Stimulated activated CD8-positive, alpha-beta memory T cell treated with anti-CD3 and anti-CD28 coated beads, Interleukin-4, amount 100 ng/mL, for 24 hours (primary cell): ENCODE data around the gene ARHGAP6.

Source experiments
- DNase-seq: peaks from one replicate; pipeline ENCODE4 v3.0.0-alpha.2; 2020; ENCODE audit warnings: low read depth

Gene ARHGAP6, protein sequence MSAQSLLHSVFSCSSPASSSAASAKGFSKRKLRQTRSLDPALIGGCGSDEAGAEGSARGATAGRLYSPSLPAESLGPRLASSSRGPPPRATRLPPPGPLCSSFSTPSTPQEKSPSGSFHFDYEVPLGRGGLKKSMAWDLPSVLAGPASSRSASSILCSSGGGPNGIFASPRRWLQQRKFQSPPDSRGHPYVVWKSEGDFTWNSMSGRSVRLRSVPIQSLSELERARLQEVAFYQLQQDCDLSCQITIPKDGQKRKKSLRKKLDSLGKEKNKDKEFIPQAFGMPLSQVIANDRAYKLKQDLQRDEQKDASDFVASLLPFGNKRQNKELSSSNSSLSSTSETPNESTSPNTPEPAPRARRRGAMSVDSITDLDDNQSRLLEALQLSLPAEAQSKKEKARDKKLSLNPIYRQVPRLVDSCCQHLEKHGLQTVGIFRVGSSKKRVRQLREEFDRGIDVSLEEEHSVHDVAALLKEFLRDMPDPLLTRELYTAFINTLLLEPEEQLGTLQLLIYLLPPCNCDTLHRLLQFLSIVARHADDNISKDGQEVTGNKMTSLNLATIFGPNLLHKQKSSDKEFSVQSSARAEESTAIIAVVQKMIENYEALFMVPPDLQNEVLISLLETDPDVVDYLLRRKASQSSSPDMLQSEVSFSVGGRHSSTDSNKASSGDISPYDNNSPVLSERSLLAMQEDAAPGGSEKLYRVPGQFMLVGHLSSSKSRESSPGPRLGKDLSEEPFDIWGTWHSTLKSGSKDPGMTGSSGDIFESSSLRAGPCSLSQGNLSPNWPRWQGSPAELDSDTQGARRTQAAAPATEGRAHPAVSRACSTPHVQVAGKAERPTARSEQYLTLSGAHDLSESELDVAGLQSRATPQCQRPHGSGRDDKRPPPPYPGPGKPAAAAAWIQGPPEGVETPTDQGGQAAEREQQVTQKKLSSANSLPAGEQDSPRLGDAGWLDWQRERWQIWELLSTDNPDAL (N-terminal part only)

DNA sequence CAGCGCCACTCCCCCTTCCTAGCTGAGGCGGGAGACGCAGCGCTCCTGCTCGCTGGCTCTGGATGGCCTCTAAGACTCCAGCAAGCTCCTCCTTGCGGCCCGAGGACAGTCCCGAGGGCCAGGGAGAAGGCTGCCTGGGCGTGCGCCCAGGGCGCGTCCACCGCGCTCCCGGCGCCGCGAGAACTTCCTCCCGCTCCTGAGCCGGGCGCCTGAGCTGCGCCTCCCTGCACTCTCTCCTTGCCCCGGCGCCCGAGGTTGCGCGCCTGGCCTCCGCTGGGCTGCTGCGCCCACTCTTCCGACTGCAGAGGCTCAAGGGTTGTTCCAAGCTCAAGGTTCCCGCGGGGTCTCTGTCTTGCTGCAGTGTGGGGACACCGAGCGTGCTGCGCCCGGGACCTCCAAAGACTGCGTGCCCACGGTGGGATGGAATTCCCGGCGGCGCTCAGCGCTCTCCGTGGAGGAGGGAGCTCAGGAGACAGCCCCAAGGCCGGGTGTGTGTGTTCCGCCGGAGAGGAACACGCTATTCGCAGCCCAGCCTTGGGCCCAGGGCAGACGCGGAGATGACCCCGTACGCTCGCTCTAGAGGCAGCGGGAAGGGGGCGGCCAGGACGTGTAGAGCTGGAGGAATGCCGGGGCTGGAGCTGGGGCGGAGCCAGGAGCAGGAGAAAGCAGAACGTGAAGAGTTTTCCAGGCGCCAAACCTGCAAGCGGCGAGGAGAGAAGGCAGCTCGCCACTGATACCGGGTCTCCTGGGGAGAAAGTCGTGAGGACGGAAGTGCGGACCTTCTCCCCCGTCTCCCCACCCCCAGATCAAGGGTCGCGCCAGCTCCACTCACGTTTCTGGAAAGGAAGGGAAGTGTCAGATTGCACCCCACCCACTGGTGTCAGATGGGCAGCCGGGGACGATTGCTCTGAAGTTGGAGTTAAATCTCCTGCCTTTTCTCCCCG, at the start of gene ARHGAP6:
TSS of gene ARHGAP6 (minus strand) at position 753 of the 944 bp plus-strand sequence. CDS start 1,092 bp downstream, outside the sequence.
- no peak for DNase-seq

DNA sequence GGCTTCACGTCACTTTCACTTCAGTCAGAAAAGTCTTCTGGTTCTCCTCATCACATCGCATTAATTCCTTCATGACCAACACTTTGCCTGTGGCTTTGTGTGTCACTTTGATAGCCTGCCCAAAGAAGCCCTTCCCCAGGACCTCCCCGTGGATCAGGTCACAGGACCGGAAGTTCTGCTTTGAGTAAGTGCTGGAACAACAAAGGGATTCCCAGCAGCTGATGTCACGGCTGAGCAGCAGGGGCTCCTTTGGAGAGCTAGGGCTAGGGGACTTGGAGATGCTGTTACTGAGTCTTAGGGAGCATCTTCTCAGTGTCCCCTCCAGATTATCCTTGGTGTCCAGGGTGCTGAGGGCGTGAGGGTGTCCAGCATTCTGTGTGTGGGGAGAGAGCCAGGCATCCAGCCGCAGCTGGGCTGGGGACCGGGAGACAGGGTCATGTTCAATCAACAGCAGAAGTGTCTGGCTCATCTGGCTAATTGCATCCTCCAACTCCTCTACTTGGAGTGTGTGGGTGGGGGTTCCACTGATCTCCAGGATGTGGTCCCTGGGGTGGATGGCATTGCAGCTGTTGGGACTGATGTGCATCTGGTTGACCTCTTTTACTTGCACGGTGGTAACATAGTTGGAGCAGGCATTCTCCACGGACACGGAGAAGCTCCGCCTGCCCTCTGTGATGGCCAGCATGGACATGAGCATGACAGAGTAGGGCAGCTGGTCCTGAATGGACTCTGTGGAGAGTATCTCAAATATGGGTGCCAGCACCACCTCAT, 39.2 kb upstream of the ARHGAP6 start:
- no peak for DNase-seq

GRCh38 chrX:11703855-11704254, 38.1 kb upstream of the ARHGAP6 start:
- no peak for DNase-seq

GRCh38 chrX:11702965-11703631, 37.4 kb upstream of the ARHGAP6 start:
- DNase-seq: no peak

DNA sequence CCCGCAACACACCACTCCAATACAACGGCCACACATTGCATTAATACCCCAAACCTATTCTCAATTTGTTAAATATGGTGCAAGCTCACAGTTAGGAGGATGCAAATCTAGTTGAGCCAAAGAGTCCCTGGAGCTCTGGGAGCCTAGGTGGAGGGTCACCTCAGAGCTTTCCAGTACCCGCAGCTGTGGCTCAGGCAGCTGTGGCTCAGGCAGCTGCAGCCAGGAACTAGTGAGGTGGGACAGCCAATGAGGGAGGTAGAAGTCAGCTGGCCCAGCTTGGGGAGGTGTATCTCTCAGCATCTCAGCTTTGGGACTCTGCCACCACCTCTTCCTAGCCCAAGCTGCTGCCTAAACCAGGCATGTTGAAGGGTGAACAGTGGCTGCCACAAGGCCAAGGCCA, 36.7 kb upstream of the ARHGAP6 start:
- no peak for DNase-seq

DNA sequence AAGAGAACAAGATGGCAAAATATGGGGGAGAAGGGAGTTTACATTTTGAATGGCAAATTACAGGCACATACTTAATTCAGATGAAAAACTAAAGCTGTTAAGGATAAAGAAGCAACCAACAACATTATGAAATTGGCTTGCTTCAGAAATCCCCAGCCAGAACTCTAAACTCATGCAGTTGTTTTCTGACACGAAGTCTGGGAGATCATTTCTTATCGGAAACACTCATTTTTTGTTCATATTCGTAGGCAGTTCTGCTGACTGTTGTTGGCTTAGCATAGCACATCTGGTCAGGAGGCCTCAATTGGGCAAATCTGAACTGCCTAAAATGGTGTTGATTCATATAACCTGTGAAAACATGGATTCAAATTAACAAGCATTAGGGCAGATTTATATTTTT, 33.0 kb upstream of the ARHGAP6 start:
- no peak for DNase-seq

- no peak for DNase-seq
Observed at GRCh38 chrX:11688201-11688600, 22.5 kb upstream of the ARHGAP6 start.

DNA sequence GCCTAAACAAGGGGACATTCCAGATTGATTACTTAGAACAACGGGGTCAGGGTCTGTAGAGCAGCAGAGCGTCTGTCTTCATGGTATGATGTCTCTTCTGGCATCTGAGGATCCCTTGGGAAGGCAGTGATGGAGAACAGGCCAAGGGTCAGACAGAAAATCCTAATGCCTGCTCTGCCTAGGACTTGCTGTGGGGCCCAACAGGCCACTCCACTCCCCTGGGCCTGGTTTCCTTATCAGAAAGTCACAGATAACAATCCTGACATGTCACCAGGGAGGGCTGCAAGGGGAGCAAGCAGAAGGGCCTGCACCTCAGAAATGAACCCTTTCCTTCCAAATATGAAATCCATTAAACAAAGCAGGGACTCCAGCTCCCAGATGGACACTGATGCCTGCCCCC, 21.4 kb upstream of the ARHGAP6 start:
- no peak for DNase-seq

- no peak for DNase-seq
Observed at GRCh38 chrX:11683057-11683456, 17.3 kb upstream of the ARHGAP6 start.

GRCh38 chrX:11678158-11678557, 12.4 kb upstream of the ARHGAP6 start:
- DNase-seq: no peak

DNA sequence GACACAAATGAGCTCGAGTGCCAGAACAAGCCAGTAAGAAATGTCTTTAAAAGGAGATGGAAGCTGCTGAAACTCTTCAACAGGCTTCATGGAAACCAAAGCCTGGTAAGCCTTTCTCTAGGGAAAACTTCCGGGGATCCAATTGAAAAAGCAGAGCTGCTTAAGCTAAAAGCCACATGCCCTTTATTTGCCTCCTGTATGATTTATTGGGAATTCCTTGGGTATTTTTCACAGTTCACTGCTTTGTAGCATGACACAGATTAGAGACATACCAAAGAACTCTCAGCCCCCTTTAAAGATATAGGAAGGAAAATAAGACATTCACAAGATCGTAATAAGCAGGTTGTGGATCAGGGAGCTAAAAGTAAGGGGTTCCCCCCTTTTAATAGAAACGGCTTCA, 6.5 kb upstream of the ARHGAP6 start:
- no peak for DNase-seq

- DNase-seq: no peak
Observed at GRCh38 chrX:11670316-11670715, 4.6 kb upstream of the ARHGAP6 start.

DNA sequence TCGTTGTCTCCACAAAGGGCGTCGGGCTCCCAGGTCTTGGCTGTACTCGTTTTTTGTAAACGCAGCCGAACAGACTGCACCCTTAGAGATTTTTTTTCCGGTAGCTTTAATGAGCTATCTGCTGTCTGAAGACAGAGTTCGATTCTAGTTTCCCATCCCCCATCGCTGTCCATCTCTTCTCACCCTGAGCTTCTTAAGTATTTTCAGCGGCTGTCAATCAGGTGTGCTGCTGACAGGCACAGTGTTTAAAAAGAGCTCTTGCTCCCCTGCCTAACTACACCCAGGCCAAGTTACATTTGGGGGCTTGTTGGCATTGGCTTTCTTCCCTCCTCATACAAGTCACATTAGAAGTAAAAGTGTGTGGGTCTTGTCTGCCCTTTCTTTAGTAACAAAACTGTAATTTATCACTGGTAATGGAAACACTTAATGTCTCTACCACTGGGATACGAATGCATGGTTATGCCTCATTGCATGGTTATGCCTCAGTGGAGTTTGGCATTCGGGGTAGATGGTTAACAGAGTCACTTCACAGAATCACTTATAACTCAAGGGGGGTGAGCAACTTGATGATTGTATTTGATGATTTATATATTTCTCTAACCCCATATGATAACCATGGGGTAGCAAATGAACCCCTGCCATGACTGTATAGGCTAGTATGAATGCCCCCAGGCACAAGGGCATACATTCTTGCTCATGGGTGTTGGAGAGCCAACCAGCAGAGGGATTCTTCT, 1.4 kb upstream of the ARHGAP6 start:
- DNase-seq: no peak

- DNase-seq: no peak
Observed at GRCh38 chrX:11666164-11666563, 444 bp upstream of the ARHGAP6 start.

GRCh38 chrX:11664211-11665167, 1.2 kb downstream of the ARHGAP6 start:
- DNase-seq: no peak

DNA sequence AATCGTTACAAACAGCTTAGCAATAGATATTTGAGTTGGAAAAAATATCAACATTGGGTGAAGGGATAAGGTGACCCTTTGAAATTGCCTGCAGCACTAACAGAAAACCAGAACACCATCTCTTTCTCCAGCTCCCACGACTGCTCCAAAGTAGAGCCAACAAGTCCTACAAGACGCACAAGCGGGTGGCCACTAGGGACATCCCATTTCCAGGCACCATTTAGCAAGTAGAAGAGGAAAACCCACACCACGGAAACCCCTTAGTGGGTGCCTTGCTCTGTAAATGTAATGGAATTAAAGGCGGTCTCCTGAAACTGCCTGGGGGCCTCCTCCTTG, 1.9 kb downstream of the ARHGAP6 start:
- no peak for DNase-seq

GRCh38 chrX:11655282-11656015, 10.3 kb downstream of the ARHGAP6 start:
- DNase-seq: no peak
